HAP-1 (cell line): ENCODE data around the gene CHRM1.
"Not testable (repeated sequence)": the region's sequence is repeated elsewhere in the genome, so short reads cannot be mapped to it uniquely, and the experiment has no call there.

ENCODE experiments used
- DNase-seq, 2 experiments: peaks; one replicate each; pipeline ENCODE4 v3.0.0-alpha.2; 2016 to 2020; ENCODE audit warnings: low spot score in 2 of 2
- H3K27me3 ChIP-seq: fragments of 250-450 bp; sonication (Bioruptor Pico); 2 replicates; pipeline ENCODE4 v1.5.1; 2020; ENCODE audit warnings: low read depth, mild to moderate bottlenecking, moderate library complexity
- H3K36me3 ChIP-seq: fragments of 250-450 bp; sonication (Bioruptor Pico); replicated peaks from 2 replicates; pipeline ENCODE4 v1.5.1; 2020; ENCODE audit warnings: mild to moderate bottlenecking
- H3K4me1 ChIP-seq: fragments of 250-450 bp; sonication (Bioruptor Pico); 2 replicates; pipeline ENCODE4 v1.5.1; 2020; ENCODE audit warnings: mild to moderate bottlenecking
- H3K4me3 ChIP-seq: fragments of 250-450 bp; sonication (Bioruptor Pico); 2 replicates; pipeline ENCODE4 v1.5.1; 2020; ENCODE audit warnings: mild to moderate bottlenecking, moderate library complexity
- H3K9me3 ChIP-seq: fragments of 250-450 bp; sonication (Bioruptor Pico); 2 replicates; pipeline ENCODE4 v1.5.1; 2020; ENCODE audit warnings: mild to moderate bottlenecking, moderate library complexity
- in situ Hi-C: fragments of 300-500 bp; cut with MboI; formaldehyde crosslinking; loops from 3 replicates; pipeline ENCODE4 v1.14.3; 2020; ENCODE audit warnings: low sequenced_read_pairs, inconsistent platforms, mixed read lengths

CHRM1 gene

GRCh38 chr11:62921201-62921572, at the start of gene CHRM1:
CHRM1 (minus strand) TSS chr11:62921363; CDS start chr11:62911100, 10,263 bp downstream.
- Histone ChIP-seq H3K9me3 (no peaks in the 10 kb centered on the region), H3K4me1 (peaks cover 4% of the 10 kb centered on the region; the same call in 1 of the 2 replicates), H3K36me3 (no peaks in the 10 kb centered on the region), H3K27me3 (peaks cover 6% of the 10 kb centered on the region; the same call in 1 of the 2 replicates), H3K4me3 (no peak within 1 kb of the TSS)
- DNase-seq, result no peak
- in situ Hi-C loops, result loop anchor here (25.0 kb wide), 1 partner anchor 741 kb away; the partner anchor contains the start of gene ATL3

GRCh38 chr11:62965574-62965973, 44.4 kb upstream of the CHRM1 start:
- Histone ChIP-seq H3K9me3 (no peaks in the 10 kb centered on the region), H3K4me1 (no peaks in the 10 kb centered on the region), H3K4me3 (no peak overlapping the region), H3K36me3 (no peaks in the 10 kb centered on the region), H3K27me3 (no peaks in the 10 kb centered on the region; the same call in 1 of the 2 replicates)
- in situ Hi-C loops, result no loop called here
- no peak for DNase-seq

GRCh38 chr11:62962391-62962790, 41.2 kb upstream of the CHRM1 start:
- DNase-seq, result no peak
- Histone ChIP-seq H3K4me3 (no peak overlapping the region), H3K27me3 (no peaks in the 10 kb centered on the region; the same call in 1 of the 2 replicates)

GRCh38 chr11:62961017-62961570, 39.9 kb upstream of the CHRM1 start:
- Histone ChIP-seq H3K9me3 (no peaks in the 10 kb centered on the region), H3K4me1 (no peaks in the 10 kb centered on the region), H3K27me3 (no peaks in the 10 kb centered on the region), H3K36me3 (no peaks in the 10 kb centered on the region), H3K4me3 (no peak overlapping the region)
- no peak for DNase-seq
- in situ Hi-C loops, result no loop called here

More at GRCh38 chr11:62962391-62962790, 41.2 kb upstream of the CHRM1 start:
- in situ Hi-C loops, result no loop called here
- Histone ChIP-seq H3K9me3 (no peaks in the 10 kb centered on the region), H3K4me1 (no peaks in the 10 kb centered on the region), H3K36me3 (no peaks in the 10 kb centered on the region)

GRCh38 chr11:62959422-62959980, 38.3 kb upstream of the CHRM1 start:
- no peak for DNase-seq
- Histone ChIP-seq H3K4me3 (no peak overlapping the region), H3K36me3 (no peaks in the 10 kb centered on the region), H3K27me3 (no peaks in the 10 kb centered on the region), H3K4me1 (no peaks in the 10 kb centered on the region), H3K9me3 (no peaks in the 10 kb centered on the region)
- in situ Hi-C loops, result no loop called here

- Histone ChIP-seq H3K27me3 (no peaks in the 10 kb centered on the region), H3K36me3 (no peaks in the 10 kb centered on the region), H3K9me3 (no peaks in the 10 kb centered on the region), H3K4me3 (no peak overlapping the region), H3K4me1 (no peaks in the 10 kb centered on the region)
- DNase-seq, result no peak
- in situ Hi-C loops, result no loop called here
Measured at GRCh38 chr11:62958547-62959421, 37.6 kb upstream of the CHRM1 start.

GRCh38 chr11:62957147-62957546, 36.0 kb upstream of the CHRM1 start:
- in situ Hi-C loops, result no loop called here
- Histone ChIP-seq H3K36me3 (no peaks in the 10 kb centered on the region), H3K4me1 (no peaks in the 10 kb centered on the region), H3K4me3 (no peak overlapping the region), H3K9me3 (no peaks in the 10 kb centered on the region), H3K27me3 (peaks cover 4% of the 10 kb centered on the region; the same call in 1 of the 2 replicates)
- no peak for DNase-seq

GRCh38 chr11:62954478-62954877, 33.3 kb upstream of the CHRM1 start:
- Histone ChIP-seq H3K4me3 (no peak overlapping the region), H3K36me3 (no peaks in the 10 kb centered on the region), H3K27me3 (peaks cover 4% of the 10 kb centered on the region), H3K4me1 (no peaks in the 10 kb centered on the region), H3K9me3 (no peaks in the 10 kb centered on the region)
- no peak for DNase-seq
- in situ Hi-C loops, result no loop called here

- Histone ChIP-seq H3K36me3 (no peaks in the 10 kb centered on the region), H3K9me3 (no peaks in the 10 kb centered on the region), H3K4me1 (no peaks in the 10 kb centered on the region), H3K4me3 (no peak overlapping the region), H3K27me3 (peaks cover 4% of the 10 kb centered on the region)
- DNase-seq, result no peak
- in situ Hi-C loops, result no loop called here
Measured at GRCh38 chr11:62953811-62954210, 32.6 kb upstream of the CHRM1 start.

GRCh38 chr11:62948765-62949320, 27.7 kb upstream of the CHRM1 start:
- H3K36me3 ChIP-seq, result no peaks in the 10 kb centered on the region
- no peaks in the 10 kb centered on the region for H3K9me3 ChIP-seq
- no peak overlapping the region for H3K4me3 ChIP-seq
- H3K4me1 ChIP-seq, result no peaks in the 10 kb centered on the region
- in situ Hi-C loops, result no loop called here
- peaks cover 7% of the 10 kb centered on the region for H3K27me3 ChIP-seq
- no peak for DNase-seq

GRCh38 chr11:62945538-62945937, 24.4 kb upstream of the CHRM1 start:
- DNase-seq, H3K9me3 ChIP-seq, in situ Hi-C loops, H3K4me3 ChIP-seq, H3K27me3 ChIP-seq, H3K4me1 ChIP-seq, H3K36me3 ChIP-seq: not testable (repeated sequence)

- H3K27me3 ChIP-seq, H3K9me3 ChIP-seq, DNase-seq, H3K4me3 ChIP-seq, in situ Hi-C loops, H3K4me1 ChIP-seq, H3K36me3 ChIP-seq: not testable (repeated sequence)
Measured at GRCh38 chr11:62937528-62937927, 16.4 kb upstream of the CHRM1 start.

GRCh38 chr11:62934496-62934785, 13.3 kb upstream of the CHRM1 start:
- Histone ChIP-seq H3K4me1 (no peaks in the 10 kb centered on the region), H3K4me3 (no peak overlapping the region), H3K36me3 (no peaks in the 10 kb centered on the region), H3K27me3 (no peaks in the 10 kb centered on the region), H3K9me3 (no peaks in the 10 kb centered on the region; the same call in 1 of the 2 replicates)
- no peak for DNase-seq
- in situ Hi-C loops, result no loop called here
